Measurements from ENCODE around the gene ACTRT2. TPM values are rescaled to one million over a fixed set of nuclear protein-coding genes. Genes with fewer than 3 reads are reported as not detected.

The ACTRT2 gene
- not detected in 2 replicates for total RNA-seq (2014; rRNA removed; shearing (Covaris generic))

- no peak for DNase-seq (ENCODE audit: low read depth)
These were observed at the start of gene ACTRT2 for GRCh38 chr1:3021233-3021671. ACTRT2 (plus strand) TSS chr1:3021467; CDS start chr1:3021687, 220 bp downstream.

DNA sequence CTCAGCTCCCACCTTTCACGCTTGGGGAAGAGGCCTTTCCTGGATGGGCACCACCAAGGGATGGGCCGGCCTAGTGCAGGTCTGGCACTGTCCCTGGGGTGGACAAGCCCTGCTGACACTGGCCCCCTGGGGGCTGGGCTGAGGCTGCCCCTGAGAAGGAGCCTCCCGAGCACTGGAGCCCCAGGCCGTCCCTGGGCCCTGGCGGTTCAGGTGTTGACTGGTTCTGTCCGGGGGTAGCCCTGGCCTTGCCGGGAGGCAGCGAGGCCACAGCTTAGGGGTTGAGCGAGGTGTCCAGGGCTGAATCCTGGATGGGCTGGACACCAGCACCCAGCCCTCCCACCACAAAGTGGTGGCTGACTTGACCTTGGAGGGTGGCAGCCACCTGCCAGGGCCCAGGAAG, 49.7 kb upstream of the ACTRT2 start:
- no peak for DNase-seq (ENCODE audit: low read depth)

DNA sequence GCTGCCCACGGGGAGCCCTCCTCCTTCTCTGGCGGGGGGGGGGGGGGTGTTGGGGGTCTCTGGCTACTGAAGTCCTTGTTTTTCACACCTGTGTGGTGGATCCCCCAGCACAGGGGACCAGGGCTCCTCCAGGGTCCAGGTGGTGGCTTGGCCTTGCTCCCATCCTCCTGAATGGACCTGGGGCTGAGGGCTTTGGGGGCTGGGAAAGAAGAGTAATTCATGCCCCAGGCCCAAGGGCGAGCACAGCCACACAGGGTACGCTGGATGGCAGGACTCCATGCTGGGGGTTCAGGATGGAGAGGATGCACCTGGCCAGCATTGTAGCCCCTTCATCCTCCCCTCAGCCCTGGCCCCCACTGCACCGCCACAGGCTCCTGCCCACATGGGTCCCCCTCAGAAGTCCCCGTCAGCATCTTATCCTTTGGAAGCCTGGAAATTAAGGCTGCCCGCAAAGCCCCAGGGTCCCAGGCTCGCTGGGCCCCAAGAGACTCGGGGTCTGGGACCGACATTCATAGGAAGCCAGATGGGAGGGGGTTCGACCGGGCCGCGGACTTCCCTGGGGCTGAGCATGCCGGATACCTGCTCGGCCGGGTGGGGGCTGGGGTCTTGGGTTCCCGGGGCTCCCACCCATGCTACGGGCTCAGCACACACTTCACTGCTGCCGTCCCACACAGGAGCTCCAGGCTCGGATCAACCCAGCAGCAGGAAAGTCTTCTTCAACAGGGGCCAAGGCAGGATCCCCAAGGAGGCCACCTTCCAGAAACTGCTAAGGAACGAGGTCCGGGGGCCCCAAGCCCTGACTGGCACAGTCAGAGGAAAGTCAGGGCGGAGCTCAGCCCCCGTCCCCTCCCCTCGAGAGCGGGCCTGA, 49.0 kb upstream of the ACTRT2 start:
- no peak for DNase-seq (ENCODE audit: low read depth)

DNA sequence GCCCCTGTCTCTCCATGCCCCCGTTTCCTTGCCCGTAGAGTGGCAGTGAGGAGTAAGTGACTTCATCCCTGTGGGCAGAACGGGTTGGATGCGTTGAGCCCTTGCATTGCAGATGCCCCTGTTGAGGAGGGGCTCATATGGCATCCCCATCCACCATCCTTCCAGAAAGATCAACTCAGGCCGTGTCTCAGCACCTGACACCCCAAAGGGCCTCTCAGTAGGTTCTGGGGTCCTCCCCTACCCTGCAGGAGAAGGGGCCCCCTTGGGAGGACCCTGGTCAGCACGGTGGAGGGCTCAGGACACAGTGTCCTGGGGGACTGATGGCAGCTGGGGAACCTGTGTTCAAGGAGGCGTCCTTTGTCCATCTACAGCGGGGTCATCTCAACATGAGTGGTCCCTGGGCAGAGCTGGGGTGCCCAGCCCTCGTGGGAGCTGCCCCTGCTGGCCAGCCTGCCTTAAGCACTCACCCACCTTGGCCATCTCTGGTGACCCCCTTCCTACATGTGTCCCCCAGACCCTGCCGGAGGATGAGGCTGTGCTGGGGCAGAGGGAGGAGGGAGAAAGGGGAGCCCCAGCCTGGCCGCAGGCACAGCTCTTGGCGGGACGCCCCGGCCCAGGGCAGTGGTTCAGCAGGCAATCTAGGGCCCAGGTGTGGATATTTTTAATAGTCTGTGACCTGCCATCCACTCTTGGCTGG, 48.2 kb upstream of the ACTRT2 start:
- no peak for DNase-seq (ENCODE audit: low read depth)

DNA sequence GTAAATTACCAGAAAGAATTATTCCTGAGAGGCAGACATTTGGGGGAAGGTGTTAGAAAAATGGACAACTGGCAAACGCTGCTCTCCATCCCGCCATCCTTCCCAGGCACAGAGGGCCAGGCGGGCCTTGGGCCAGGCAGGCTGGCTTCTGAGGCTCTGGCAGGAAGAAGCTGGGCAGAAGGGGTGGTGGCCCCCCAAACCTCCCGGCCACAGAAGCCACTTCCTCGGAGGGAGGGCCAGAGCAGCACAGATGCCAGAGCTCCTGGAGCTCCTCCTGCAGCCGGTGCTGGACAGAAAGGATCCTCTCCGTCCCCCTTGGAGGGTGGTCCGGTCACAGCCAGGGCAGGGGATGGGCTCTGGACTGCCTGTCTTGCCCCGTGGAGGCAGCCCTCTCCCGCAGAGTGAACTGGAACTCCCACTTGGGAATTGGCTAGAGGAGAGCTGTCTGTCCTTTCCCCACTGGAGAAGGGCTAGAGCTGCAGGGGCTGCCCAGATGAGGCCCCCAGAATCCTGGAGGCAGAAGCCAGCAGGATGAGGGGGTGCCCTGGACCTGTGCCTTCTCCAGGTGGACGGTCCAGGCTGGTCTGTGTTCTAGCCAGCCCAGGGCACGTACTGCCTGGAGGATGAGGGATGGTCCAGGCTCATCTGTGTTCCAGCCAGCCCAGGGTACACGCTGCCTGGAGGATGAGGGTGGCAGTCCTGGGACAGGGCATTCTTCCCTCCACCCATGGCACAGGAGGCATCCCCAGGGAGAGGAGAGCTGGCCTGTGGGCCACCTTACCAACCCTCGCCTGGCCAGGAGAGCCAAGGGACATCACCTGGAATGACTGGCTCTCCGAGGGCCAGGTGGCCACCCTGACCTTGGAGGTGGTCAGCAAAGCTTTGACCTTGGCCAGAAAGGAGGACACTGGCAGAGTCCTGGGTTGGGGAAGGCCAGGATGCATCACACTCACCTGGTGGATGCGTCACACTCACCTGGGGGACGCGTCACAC, 47.4 kb upstream of the ACTRT2 start:
- DNase-seq (ENCODE audit: low read depth) = no peak

GRCh38 chr1:2974701-2975301, 46.5 kb upstream of the ACTRT2 start:
- no peak for DNase-seq (ENCODE audit: low read depth)

DNA sequence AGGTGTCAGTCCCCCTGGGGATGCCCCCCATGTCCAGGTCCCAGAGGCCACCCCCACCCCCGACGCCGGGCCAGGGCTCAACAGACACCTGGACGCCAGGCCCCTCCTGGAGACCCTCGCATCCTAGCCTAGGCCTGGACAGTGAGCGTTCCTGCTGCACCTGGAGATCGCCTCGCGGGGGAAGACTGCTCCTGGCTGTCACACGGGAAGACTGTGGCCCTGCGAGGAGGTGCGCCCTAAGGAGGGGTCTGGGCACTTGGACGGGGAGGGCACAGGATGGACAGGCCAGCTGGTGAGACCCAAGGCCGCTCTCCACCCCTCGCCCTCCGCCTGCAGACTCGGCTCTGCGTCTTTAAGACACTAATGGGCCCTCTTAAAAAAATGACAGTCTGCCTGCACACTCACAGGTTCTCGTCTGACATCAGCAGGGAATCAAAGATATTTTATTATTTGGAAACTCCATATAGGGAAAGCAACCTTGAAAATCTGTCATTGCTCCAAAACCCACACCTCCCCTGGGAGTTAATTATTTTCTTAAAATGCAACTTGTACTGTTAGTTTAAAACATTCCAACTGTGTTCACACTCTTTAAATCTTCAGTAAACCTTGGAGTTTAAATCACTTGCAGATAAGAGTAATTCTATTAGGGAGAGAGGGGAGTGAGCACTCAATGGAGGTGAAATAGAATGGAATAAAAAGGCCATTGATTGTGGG, 45.6 kb upstream of the ACTRT2 start:
- DNase-seq (ENCODE audit: low read depth) = no peak

DNA sequence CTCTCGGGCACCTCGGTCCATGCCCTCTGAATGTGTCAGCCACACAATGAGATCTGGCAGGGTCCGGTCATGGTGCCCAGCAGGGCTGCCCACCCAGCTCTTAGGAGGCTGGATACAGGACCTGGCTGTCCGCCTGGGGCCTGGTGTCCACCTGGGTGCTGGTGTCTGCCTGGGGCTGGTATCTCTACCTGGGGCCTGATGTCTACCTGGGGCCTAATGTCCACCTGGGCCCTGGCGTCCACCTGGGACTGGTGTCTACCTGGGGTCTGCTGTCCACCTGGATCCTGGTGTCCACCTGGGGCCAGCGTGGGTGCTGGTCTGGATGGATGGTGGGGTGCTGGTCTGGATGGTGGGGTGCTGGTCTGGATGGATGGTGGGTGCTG, 45.1 kb upstream of the ACTRT2 start:
- DNase-seq (ENCODE audit: low read depth) = no peak

GRCh38 chr1:2977886-2978611, 43.2 kb upstream of the ACTRT2 start:
- no peak for DNase-seq (ENCODE audit: low read depth)

GRCh38 chr1:2978691-2979190, 42.5 kb upstream of the ACTRT2 start:
- no peak for DNase-seq (ENCODE audit: low read depth)

- no peak for DNase-seq (ENCODE audit: low read depth)
These were observed 41.8 kb upstream of the ACTRT2 start for GRCh38 chr1:2979191-2980072.

- no peak for DNase-seq (ENCODE audit: low read depth)
These were observed 41.0 kb upstream of the ACTRT2 start for GRCh38 chr1:2980073-2980791.

DNA sequence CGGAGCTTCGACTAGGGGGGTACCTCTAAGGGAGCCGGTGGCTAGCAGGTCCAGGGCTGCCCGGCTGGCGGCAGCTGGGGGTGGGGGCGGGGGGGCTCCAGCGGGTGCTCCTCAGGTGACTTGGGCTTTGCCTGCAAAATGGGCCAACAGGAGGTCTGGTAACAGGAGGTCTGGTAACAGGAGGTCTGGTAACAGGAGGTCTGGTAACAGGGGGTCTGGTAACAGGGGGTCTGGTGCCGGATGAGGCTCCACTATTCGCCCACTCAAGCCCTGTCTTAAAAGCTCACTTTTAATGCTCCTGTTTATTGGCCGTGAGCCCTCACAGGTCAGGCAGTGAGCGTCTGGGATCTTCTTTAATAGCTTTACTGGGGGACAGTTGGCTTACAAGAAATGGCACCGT, 40.4 kb upstream of the ACTRT2 start:
- no peak for DNase-seq (ENCODE audit: low read depth)

DNA sequence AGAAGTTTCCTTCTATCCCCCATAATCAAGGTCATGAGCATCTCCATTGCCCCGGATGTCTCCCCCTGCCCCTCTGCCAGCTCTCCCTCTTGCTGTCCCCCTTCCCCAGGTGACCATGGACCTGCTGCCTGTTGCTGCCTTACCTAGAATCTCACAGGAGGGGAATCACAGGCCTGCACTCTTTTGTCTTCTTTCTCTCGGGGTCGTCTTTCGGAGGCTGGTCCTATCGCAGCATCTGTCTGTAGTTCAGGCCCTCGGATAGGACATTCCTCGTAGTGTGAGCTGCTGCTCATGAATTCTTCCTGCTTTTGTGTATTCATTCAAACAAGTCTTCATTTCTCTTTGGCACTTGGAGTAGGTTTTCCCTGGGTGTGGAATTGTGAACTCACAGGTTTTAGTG, 39.9 kb upstream of the ACTRT2 start:
- no peak for DNase-seq (ENCODE audit: low read depth)

- DNase-seq (ENCODE audit: low read depth) = no peak
These were observed 39.2 kb upstream of the ACTRT2 start for GRCh38 chr1:2981981-2982614.

- no peak for DNase-seq (ENCODE audit: low read depth)
These were observed 38.5 kb upstream of the ACTRT2 start for GRCh38 chr1:2982615-2983318.

- DNase-seq (ENCODE audit: low read depth) = no peak
These were observed 38.0 kb upstream of the ACTRT2 start for GRCh38 chr1:2983319-2983705.

Measured in Daoy (cell line).